Calu3 (cell line): ENCODE data around the gene PRMT1. TPM values are rescaled to one million over a fixed set of nuclear protein-coding genes. Genes with fewer than 3 reads are reported as not detected.
"Not testable (repeated sequence)": the region's sequence is repeated elsewhere in the genome, so short reads cannot be mapped to it uniquely, and the experiment has no call there.

Source experiments
- BruUV-seq: library from RNA; stranded (reverse); fragments of 400-500 nt; replicated peaks from 2 replicates; lab custom pipeline; 2021; lab: Mats Ljungman, UMichigan
- CTCF ChIA-PET: fragments of 300-600 bp; sonication (Branson Sonifier 250); formaldehyde crosslinking; loops from one replicate; lab custom pipeline; 2022; ENCODE audit warnings: antibody characterized with exemption; lab: Charles Lee
- DNase-seq: peaks from one replicate; pipeline ENCODE4 v3.0.0; 2022
- H3K27ac Mint-ChIP-seq: one replicate; pipeline ENCODE4 v1.8.0; 2022; ENCODE audit warnings: mixed read lengths; ENCODE audit not compliant: unreplicated experiment
- H3K27me3 Mint-ChIP-seq: one replicate; pipeline ENCODE4 v1.8.0; 2022; ENCODE audit warnings: mixed read lengths; ENCODE audit not compliant: unreplicated experiment
- H3K36me3 Mint-ChIP-seq: one replicate; pipeline ENCODE4 v1.8.0; 2022; ENCODE audit warnings: mild to moderate bottlenecking, moderate library complexity, mixed read lengths; ENCODE audit not compliant: insufficient read depth, unreplicated experiment
- H3K4me1 Mint-ChIP-seq: one replicate; pipeline ENCODE4 v1.8.0; 2022; ENCODE audit warnings: mild to moderate bottlenecking, low read depth, mixed read lengths; ENCODE audit not compliant: unreplicated experiment
- H3K4me3 Mint-ChIP-seq: one replicate; pipeline ENCODE4 v1.8.0; 2022; ENCODE audit warnings: mild to moderate bottlenecking, low read depth, moderate library complexity, mixed read lengths; ENCODE audit not compliant: unreplicated experiment
- H3K9me3 Mint-ChIP-seq: one replicate; pipeline ENCODE4 v1.8.0; 2022; ENCODE audit warnings: low read depth, mixed read lengths; ENCODE audit not compliant: unreplicated experiment
- intact Hi-C: fragments of 100-400 bp; cut with micrococcal nuclease; formaldehyde crosslinking; loops from one replicate; pipeline ENCODE4 v1.10.0; 2022; ENCODE audit not compliant: unreplicated experiment
- total RNA-seq: library from RNA; stranded (reverse); gene quantifications from 2 replicates; pipeline ENCODE4 v1.2.3, GENCODE V29; 2022
- TF ChIP-seq, protein P1 (sequence below): fragments of 200-600 bp; IDR thresholded peaks from one replicate; pipeline ENCODE4 v1.8.0; 2022; ENCODE audit warnings: antibody characterized with exemption; ENCODE audit not compliant: unreplicated experiment

Gene PRMT1
- total RNA-seq, 1 experiment from 2014 or later = 369 TPM

DNA sequence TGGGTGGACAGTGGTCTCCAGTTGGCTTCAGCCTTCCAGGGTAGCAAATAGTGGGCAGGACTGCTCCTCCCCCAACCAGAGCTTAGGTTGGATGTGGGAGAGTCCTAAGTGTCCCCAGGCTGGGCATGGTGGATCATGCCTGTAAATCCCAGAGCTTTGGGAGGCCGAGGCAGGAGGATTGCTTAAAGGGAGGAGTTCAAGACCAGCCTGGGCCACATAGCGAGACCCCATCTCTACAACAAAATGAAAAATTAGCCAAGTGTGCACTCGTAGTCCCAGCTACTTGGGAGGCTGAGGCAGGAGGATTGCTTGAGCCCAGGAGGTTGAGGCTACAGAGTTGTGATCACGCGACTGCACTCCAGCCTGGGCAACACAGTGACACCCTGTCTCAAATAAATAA is 44.5 kb upstream of the PRMT1 start:
- peaks cover 72% of the 10 kb centered on the region for H3K36me3 Mint-ChIP-seq
- peaks cover 3% of the 10 kb centered on the region for H3K4me1 Mint-ChIP-seq
- TF ChIP-seq, protein P1, sequence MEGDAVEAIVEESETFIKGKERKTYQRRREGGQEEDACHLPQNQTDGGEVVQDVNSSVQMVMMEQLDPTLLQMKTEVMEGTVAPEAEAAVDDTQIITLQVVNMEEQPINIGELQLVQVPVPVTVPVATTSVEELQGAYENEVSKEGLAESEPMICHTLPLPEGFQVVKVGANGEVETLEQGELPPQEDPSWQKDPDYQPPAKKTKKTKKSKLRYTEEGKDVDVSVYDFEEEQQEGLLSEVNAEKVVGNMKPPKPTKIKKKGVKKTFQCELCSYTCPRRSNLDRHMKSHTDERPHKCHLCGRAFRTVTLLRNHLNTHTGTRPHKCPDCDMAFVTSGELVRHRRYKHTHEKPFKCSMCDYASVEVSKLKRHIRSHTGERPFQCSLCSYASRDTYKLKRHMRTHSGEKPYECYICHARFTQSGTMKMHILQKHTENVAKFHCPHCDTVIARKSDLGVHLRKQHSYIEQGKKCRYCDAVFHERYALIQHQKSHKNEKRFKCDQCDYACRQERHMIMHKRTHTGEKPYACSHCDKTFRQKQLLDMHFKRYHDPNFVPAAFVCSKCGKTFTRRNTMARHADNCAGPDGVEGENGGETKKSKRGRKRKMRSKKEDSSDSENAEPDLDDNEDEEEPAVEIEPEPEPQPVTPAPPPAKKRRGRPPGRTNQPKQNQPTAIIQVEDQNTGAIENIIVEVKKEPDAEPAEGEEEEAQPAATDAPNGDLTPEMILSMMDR = no peak
- H3K4me3 Mint-ChIP-seq = no peak overlapping the region
- H3K9me3 Mint-ChIP-seq = no peaks in the 10 kb centered on the region
- CTCF ChIA-PET = no interaction called here
- intact Hi-C loops = no loop called here
- H3K27ac Mint-ChIP-seq = no peak overlapping the region
- no peak for DNase-seq
- BruUV-seq = no TSS peak
- no peaks in the 10 kb centered on the region for H3K27me3 Mint-ChIP-seq

- intact Hi-C loops, H3K27me3 Mint-ChIP-seq, H3K27ac Mint-ChIP-seq, BruUV-seq, DNase-seq, CTCF ChIA-PET, H3K4me3 Mint-ChIP-seq, H3K9me3 Mint-ChIP-seq: not testable (repeated sequence)
- H3K4me1 Mint-ChIP-seq = peaks cover 10% of the 10 kb centered on the region
- peaks cover 72% of the 10 kb centered on the region for H3K36me3 Mint-ChIP-seq
Observed at GRCh38 chr19:49633273-49633672, 43.8 kb upstream of the PRMT1 start.

DNA sequence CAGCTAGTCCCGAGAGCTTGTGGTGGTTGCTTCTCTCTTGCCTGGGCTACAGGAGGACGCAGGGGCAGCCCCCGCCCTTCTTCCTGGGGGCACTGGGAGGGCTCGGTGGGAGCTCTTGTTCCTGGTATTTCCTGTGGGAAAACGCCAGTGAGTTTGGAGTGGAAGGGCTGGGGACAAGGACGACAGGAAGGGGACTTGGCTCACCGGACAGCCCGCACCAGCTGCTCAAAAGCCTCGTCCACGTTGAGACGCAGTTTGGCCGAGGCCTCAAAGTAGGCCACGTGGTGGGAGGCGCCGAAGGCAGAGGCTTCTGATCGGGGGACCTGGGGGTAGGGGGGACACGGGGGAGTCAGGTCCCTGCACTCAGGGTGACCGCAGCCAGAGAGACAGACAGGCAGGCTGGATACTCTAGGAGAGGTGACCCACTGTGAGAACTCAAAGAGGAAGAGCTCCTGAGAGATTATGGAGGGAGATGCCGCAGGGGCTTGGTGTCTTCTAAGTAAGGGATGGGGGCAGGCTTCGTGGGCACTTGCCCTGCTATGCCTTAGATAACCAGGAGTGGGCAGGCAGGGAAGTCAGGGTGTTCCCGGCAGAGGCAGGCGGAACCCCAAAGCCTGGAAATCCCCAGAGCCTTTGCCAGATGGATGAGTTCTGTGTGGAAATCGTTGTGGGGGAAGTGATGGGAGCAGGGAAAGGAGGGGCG is 41.4 kb upstream of the PRMT1 start:
- H3K27me3 Mint-ChIP-seq = no peaks in the 10 kb centered on the region
- intact Hi-C loops = no loop called here
- CTCF ChIA-PET = interaction anchor here (0.9 kb wide), 1 partner anchor 23 kb away, joined by 4 read pairs; no protein-coding TSS in a partner anchor
- DNase-seq = no peak
- TF ChIP-seq, protein P1 = no peak
- peaks cover 25% of the 10 kb centered on the region for H3K4me1 Mint-ChIP-seq
- no TSS peak for BruUV-seq
- peaks cover 75% of the 10 kb centered on the region for H3K36me3 Mint-ChIP-seq
- peak overlapping the region; percentile 77 for H3K27ac Mint-ChIP-seq
- H3K9me3 Mint-ChIP-seq = no peaks in the 10 kb centered on the region
- no peak overlapping the region for H3K4me3 Mint-ChIP-seq

DNA sequence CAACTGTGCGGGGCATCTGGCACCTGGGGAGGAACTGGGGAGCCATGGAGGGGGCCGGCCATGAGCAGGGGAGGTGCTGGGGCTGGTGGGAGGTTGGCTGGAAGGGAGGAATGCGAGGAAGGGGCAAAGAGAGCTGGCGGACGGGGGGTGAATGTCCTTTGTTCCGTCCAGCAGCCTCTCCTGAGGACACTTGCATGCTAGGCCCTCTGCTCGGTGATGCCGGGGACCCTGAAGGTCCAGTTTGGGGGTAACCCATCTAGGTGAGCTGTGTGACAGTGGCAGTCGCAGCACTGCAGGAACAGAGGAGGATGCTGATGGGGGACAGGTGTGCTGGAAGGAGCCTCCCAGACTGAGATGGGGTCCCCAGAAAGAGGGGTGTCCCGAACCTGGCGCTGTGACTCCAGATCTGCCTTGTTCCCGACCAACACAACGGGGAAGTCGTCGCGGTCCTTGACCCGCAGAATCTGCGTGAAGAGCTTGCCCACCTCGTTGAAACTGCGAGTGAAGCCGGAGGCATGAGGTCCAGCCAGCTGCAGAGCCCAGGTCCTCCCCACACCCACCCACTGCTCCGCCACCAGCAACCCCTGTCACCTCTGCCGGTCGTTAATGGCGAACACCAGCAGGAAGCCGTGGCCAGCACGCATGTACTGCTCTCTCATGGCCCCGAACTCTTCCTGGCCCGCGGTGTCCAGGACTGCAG is 40.7 kb upstream of the PRMT1 start:
- DNase-seq = no peak
- intact Hi-C loops = no loop called here
- peaks cover 80% of the 10 kb centered on the region for H3K36me3 Mint-ChIP-seq
- H3K4me3 Mint-ChIP-seq = no peak overlapping the region
- H3K4me1 Mint-ChIP-seq = peaks cover 25% of the 10 kb centered on the region
- CTCF ChIA-PET = interaction anchor here (0.9 kb wide), 1 partner anchor 23 kb away, joined by 4 read pairs; no protein-coding TSS in a partner anchor
- no TSS peak for BruUV-seq
- no peaks in the 10 kb centered on the region for H3K9me3 Mint-ChIP-seq
- peak overlapping the region; percentile 77 for H3K27ac Mint-ChIP-seq
- TF ChIP-seq, protein P1 = no peak
- no peaks in the 10 kb centered on the region for H3K27me3 Mint-ChIP-seq
